ENCODE measurements around the gene AP5Z1. TPM values are rescaled to one million over a fixed set of nuclear protein-coding genes. Genes with fewer than 3 reads are reported as not detected.

AP5Z1 gene
- total RNA-seq, 1 experiment from 2014 or later: 44.0 TPM

DNA sequence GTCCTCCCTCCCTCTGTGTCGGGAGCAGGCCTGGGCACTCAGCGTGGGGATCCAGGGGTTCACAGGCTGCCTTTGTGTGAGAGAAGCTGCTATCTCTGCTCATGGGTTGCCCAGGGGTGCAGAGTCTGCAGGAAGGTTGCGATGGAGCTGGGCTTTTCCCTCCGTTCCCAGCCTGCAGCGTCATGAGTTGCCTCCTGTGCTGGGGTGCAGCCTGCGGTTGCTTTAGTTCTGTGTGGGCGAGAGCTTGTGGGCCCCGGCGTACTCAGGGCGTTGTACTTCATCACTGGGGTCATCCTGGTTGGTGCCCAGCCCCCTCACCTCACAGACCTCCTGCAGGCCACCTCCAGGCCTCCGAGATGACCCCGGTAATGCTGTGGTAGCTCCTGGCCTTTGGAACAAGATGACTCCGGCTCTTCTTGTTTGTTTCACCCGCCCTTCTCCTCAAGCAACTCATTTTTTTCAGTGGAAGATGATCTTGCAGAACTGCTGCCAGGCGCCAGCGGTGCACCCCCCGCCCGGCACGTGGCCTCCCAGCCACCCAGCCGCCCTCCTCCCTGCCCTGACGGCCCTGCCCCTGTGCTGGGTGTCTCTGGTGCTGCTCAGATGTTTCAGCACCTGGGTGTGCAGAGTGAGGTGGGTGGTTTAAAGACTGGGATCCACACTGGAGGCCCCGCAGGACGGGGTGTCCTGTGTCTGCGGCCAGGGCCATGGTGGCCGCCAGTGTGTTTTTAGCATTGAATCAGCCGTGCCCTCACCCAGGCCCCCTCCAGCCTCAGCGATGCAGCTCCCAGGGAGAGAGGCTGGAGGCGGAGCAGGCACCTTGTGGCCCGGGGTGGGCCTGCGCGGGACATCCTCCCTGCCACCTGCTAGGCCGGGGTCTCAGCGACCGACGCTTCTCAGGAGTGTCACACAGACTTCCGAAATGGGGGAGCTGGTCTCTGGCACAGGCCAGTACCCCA is 7.2 kb downstream of the AP5Z1 start:
- Histone ChIP-seq H3K9me3 (ENCODE audit: insufficient read depth, low read depth) (no peaks in the 10 kb centered on the region), H3K4me1 (replicated peaks; ENCODE audit: insufficient read depth) (no peaks in the 10 kb centered on the region), H2AFZ (no peak overlapping the region), H3K79me2 (ENCODE audit: low read depth) (peaks cover 8% of the 10 kb centered on the region), H3K4me2 (no peak overlapping the region), H3K4me3 (no peak overlapping the region), H3K27me3 (ENCODE audit: insufficient read depth, low read depth) (no peaks in the 10 kb centered on the region), H4K20me1 (ENCODE audit: insufficient read depth) (peaks cover 15% of the 10 kb centered on the region), H3K36me3 (ENCODE audit: low read depth) (peaks cover 7% of the 10 kb centered on the region), H3F3A (ENCODE audit: insufficient read depth, low read depth) (no peaks in the 10 kb centered on the region; the same call in 1 of the 2 replicates), H3K27ac (no peak overlapping the region), H3K9me2 (ENCODE audit: insufficient read depth) (no peaks in the 10 kb centered on the region)
- TF ChIP-seq, protein P1, sequence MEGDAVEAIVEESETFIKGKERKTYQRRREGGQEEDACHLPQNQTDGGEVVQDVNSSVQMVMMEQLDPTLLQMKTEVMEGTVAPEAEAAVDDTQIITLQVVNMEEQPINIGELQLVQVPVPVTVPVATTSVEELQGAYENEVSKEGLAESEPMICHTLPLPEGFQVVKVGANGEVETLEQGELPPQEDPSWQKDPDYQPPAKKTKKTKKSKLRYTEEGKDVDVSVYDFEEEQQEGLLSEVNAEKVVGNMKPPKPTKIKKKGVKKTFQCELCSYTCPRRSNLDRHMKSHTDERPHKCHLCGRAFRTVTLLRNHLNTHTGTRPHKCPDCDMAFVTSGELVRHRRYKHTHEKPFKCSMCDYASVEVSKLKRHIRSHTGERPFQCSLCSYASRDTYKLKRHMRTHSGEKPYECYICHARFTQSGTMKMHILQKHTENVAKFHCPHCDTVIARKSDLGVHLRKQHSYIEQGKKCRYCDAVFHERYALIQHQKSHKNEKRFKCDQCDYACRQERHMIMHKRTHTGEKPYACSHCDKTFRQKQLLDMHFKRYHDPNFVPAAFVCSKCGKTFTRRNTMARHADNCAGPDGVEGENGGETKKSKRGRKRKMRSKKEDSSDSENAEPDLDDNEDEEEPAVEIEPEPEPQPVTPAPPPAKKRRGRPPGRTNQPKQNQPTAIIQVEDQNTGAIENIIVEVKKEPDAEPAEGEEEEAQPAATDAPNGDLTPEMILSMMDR (conservative IDR thresholded peaks at IDR 0.05): no peak
- TF ChIP-seq EZH2 (IDR thresholded peaks at IDR 0.05; ENCODE audit: low read depth): no peak
- intact Hi-C loops (cut with micrococcal nuclease; ENCODE audit: unreplicated experiment): no loop called here
- POLR2A ChIA-PET (ENCODE audit: unreplicated experiment): no interaction called here
- CTCF ChIA-PET: no interaction called here
- BruUV-seq (replicated peaks): no TSS peak
- DNase-seq: no peak

DNA sequence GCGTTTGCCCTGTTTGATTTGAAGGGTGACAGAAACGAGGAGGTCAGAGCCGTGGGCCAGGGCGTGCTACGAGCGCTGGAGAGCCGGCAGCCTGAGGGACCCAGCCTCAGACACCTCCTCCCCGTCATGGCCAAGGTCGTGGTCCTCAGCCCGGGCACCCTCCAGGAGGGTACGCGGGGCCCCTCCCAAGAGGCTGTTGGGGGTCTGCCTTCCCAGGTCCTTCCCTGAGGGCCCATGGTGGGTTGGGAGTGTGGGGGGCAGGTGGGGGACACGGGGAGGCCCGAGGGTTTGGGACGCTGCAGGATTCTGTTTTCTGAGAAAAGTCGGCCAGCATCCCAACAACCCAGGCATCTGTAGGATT is 7.8 kb downstream of the AP5Z1 start:
- BruUV-seq (replicated peaks): no TSS peak
- Histone ChIP-seq H3K9me2 (ENCODE audit: insufficient read depth) (no peaks in the 10 kb centered on the region), H3K27me3 (ENCODE audit: insufficient read depth, low read depth) (no peaks in the 10 kb centered on the region), H3F3A (ENCODE audit: insufficient read depth, low read depth) (no peaks in the 10 kb centered on the region), H3K79me2 (ENCODE audit: low read depth) (peaks cover 2% of the 10 kb centered on the region), H3K4me3 (no peak overlapping the region), H4K20me1 (ENCODE audit: insufficient read depth) (peaks cover 9% of the 10 kb centered on the region), H3K36me3 (ENCODE audit: low read depth) (peaks cover 7% of the 10 kb centered on the region), H3K9me3 (ENCODE audit: insufficient read depth, low read depth) (no peaks in the 10 kb centered on the region), H3K4me1 (replicated peaks; ENCODE audit: insufficient read depth) (no peaks in the 10 kb centered on the region), H3K27ac (no peak overlapping the region), H2AFZ (no peak overlapping the region), H3K4me2 (no peak overlapping the region)
- TF ChIP-seq, protein P1 (conservative IDR thresholded peaks at IDR 0.05): no peak
- no peak for TF ChIP-seq EZH2 (IDR thresholded peaks at IDR 0.05; ENCODE audit: low read depth)
- intact Hi-C loops (cut with micrococcal nuclease; ENCODE audit: unreplicated experiment): no loop called here
- ChIA-PET POLR2A (ENCODE audit: unreplicated experiment) (no interaction called here), CTCF (no interaction called here)
- no peak for DNase-seq

DNA sequence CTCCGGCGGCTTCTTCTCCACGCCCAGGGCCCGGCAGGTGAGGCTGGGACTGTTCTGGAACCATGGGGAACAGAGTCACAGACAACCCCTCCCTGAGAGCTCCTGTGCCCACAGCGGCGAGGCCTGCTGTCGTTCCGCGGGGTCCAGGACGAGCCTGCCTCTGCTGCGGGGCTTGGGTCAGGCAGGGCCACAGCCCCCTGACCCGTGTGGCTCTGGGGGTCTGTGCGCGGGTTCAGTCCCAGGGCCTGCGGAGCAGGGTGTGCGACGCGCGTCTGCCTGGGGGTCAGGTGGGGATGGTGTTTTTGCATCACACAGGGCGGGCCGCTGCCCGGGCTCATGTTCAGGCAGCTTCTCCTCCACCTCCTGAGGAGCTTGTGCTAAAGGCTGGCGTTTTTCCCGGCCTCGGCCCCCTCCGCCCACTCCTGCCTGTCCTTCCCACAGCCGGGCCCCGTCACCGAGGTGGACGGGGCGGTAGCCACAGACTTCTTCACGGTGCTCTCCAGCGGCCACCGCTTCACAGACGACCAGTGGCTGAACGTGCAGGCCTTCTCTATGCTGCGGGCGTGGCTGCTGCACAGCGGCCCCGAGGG is 8.4 kb downstream of the AP5Z1 start:
- no peaks in the 10 kb centered on the region for H3K27me3 ChIP-seq (ENCODE audit: insufficient read depth, low read depth)
- H3K9me3 ChIP-seq (ENCODE audit: insufficient read depth, low read depth): no peaks in the 10 kb centered on the region
- peaks cover 10% of the 10 kb centered on the region for H4K20me1 ChIP-seq (ENCODE audit: insufficient read depth)
- intact Hi-C loops (cut with micrococcal nuclease; ENCODE audit: unreplicated experiment): no loop called here
- H3K9me2 ChIP-seq (ENCODE audit: insufficient read depth): no peaks in the 10 kb centered on the region
- H3K27ac ChIP-seq: no peak overlapping the region
- no peak for DNase-seq
- BruUV-seq (replicated peaks): no TSS peak
- peaks cover 7% of the 10 kb centered on the region for H3K36me3 ChIP-seq (ENCODE audit: low read depth)
- no peaks in the 10 kb centered on the region for H3F3A ChIP-seq (ENCODE audit: insufficient read depth, low read depth)
- no peak overlapping the region for H2AFZ ChIP-seq
- ChIA-PET POLR2A (ENCODE audit: unreplicated experiment) (no interaction called here), CTCF (no interaction called here)
- H3K4me3 ChIP-seq: no peak overlapping the region
- H3K79me2 ChIP-seq (ENCODE audit: low read depth): no peaks in the 10 kb centered on the region
- no peaks in the 10 kb centered on the region for H3K4me1 ChIP-seq (replicated peaks; ENCODE audit: insufficient read depth)
- TF ChIP-seq EZH2 (IDR thresholded peaks at IDR 0.05; ENCODE audit: low read depth): no peak
- TF ChIP-seq, protein P1 (conservative IDR thresholded peaks at IDR 0.05): no peak
- no peak overlapping the region for H3K4me2 ChIP-seq

Data from PC-9 (cell line).